ENCODE measurements around the gene CHCHD10. TPM values are rescaled to one million over a fixed set of nuclear protein-coding genes. Genes with fewer than 3 reads are reported as not detected.

Gene CHCHD10
- polyA plus RNA-seq, 2 of the 4 experiments (the other 2 are of a cell fraction): 33.0 to 85.4 TPM

DNA sequence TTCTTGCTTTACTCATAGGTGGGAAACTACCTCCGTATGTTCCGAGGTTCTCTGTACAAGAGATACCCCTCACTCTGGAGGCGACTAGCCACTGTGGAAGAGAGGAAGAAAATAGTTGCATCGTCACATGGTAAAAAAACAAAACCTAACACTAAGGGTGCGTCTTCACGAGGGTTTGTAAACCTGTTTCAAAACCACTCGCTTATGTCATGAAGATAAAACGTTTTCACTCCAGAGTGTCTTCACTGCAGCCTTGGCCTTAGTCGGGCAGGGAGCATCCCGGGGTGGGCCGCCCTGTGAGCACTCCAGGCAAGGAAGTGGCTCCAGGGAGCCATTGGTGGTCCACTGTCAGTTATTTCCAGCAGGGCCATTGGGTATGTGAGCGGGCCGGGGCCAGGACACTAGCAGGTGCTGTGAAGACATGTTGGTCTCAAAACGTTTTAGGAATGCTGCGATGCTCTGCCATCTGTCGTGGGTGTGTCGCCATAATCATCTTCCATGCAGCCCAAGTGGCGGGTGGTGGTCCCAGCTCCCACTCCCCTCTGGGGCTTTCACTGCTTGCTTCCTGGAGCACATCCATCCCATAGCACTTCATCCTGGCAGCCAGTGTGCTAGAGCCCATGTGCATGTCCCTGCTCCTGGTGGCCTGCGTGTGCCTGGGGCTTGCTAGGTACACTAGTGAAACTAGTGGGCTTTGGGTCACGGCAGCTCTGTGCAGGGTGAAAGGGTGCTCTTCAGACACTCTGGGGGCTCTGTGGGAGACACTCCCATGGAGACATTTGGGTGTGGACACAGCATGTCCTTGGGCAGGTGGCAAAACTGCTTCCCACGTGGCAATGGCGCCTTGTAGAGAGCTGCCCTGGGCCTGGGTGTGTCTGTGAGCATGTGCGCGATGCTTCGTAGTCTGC, 24.2 kb upstream of the CHCHD10 start:
- no peak for TF ChIP-seq CHD2 (IDR thresholded peaks at IDR 0.05; ENCODE audit: low read length, partially characterized antibody)
- TF ChIP-seq POLR2AphosphoS2 (conservative IDR thresholded peaks at IDR 0.05; ENCODE audit: low read length): no peak
- no peak for TF ChIP-seq JUNB (IDR thresholded peaks at IDR 0.05)
- TF ChIP-seq REST (IDR thresholded peaks at IDR 0.05): no peak
- no peak for TF ChIP-seq MAZ (IDR thresholded peaks at IDR 0.05; ENCODE audit: borderline replicate concordance, low read depth, low read length)
- no peak for TF ChIP-seq FOSB (CRISPR knock-in tag; IDR thresholded peaks at IDR 0.05)
- no peak for TF ChIP-seq KDM5A (IDR thresholded peaks at IDR 0.05)
- no peak for TF ChIP-seq HDAC2 (IDR thresholded peaks at IDR 0.05)
- TF ChIP-seq TP53 (CRISPR knock-in tag; IDR thresholded peaks at IDR 0.05): no peak
- TF ChIP-seq ZSCAN20 (CRISPR knock-in tag; IDR thresholded peaks at IDR 0.05): no peak
- TF ChIP-seq HOXA7 (CRISPR knock-in tag; IDR thresholded peaks at IDR 0.05): no peak
- TF ChIP-seq FOXS1 (CRISPR knock-in tag; IDR thresholded peaks at IDR 0.05): no peak
- CTCF ChIA-PET: interaction anchor here (1.5 kb wide), 1 partner anchor 57 kb away, joined by 7 read pairs; no protein-coding TSS in a partner anchor
- POLR2A ChIA-PET: no interaction called here
- Histone ChIP-seq H3K4me1 (peaks cover 9% of the 10 kb centered on the region; the same call in 2 of the 3 replicates), H3K27ac (no peak overlapping the region), H3K9me3 (no peaks in the 10 kb centered on the region), H3K4me3 (no peak overlapping the region), H3K4me2 (no peak overlapping the region)
- 90% methylated on average over 21 of the region's 25 CpGs for WGBS (ENCODE audit: missing lambda C conversion rate)
- DNase-seq (ENCODE audit: low read depth in 1 of 2, low spot score in 1 of 2): no peak
- no peak for ATAC-seq
- no peak for FAIRE-seq

GRCh38 chr22:23790819-23791737, 23.3 kb upstream of the CHCHD10 start:
- no peak for ATAC-seq
- WGBS (ENCODE audit: missing lambda C conversion rate): 82% methylated on average over 10 of the region's 11 CpGs
- POLR2A ChIA-PET: no interaction called here
- no peak overlapping the region for H3K4me3 ChIP-seq
- no peak for FAIRE-seq
- DNase-seq (ENCODE audit: low read depth in 1 of 2, low spot score in 1 of 2): no peak
- H3K4me1 ChIP-seq: peaks cover 14% of the 10 kb centered on the region; the same call in 2 of the 3 replicates
- CTCF ChIA-PET: no interaction called here
- TF ChIP-seq HES2 (IDR thresholded peaks at IDR 0.05): no peak
- no peak for TF ChIP-seq HEYL (CRISPR knock-in tag; IDR thresholded peaks at IDR 0.05)
- no peak for TF ChIP-seq POLR2A (IDR thresholded peaks at IDR 0.05; ENCODE audit: low read length)
- no peak for TF ChIP-seq ZSCAN20 (CRISPR knock-in tag; IDR thresholded peaks at IDR 0.05)
- H3K9me3 ChIP-seq: no peaks in the 10 kb centered on the region
- no peak overlapping the region for H3K4me2 ChIP-seq
- H3K27ac ChIP-seq: no peak overlapping the region

GRCh38 chr22:23789638-23790037, 21.9 kb upstream of the CHCHD10 start:
- Histone ChIP-seq H3K4me1 (peaks cover 15% of the 10 kb centered on the region), H3K4me3 (no peak overlapping the region), H3K9me3 (no peaks in the 10 kb centered on the region), H3K27ac (no peak overlapping the region), H3K4me2 (no peak overlapping the region)
- WGBS (ENCODE audit: missing lambda C conversion rate): 86% methylated on average over 4 of the region's 4 CpGs
- CTCF ChIA-PET: interaction anchor here (0.7 to 3.2 kb wide), 7 partner anchors 15 to 56 kb away, joined by 3 to 14 read pairs (median 4); partner anchors contain the start of gene CHCHD10
- POLR2A ChIA-PET: no interaction called here
- no peak for FAIRE-seq
- ATAC-seq: no peak
- DNase-seq (ENCODE audit: low read depth in 1 of 2, low spot score in 1 of 2): no peak
- TF ChIP-seq ZNF302 (CRISPR knock-in tag; IDR thresholded peaks at IDR 0.05) (no peak), USF2 (IDR thresholded peaks at IDR 0.05) (no peak), CBX8 (IDR thresholded peaks at IDR 0.05) (no peak), RCOR1 (IDR thresholded peaks at IDR 0.05; ENCODE audit: low read depth, low read length) (no peak), KDM5A (IDR thresholded peaks at IDR 0.05) (no peak), E2F6 (IDR thresholded peaks at IDR 0.05; ENCODE audit: borderline replicate concordance, low read depth) (no peak), MYC (IDR thresholded peaks at IDR 0.05; ENCODE audit: borderline replicate concordance, low read length) (no peak), HDAC2 (IDR thresholded peaks at IDR 0.05) (no peak)
